GM23248 (cell line): ENCODE results near the gene KRT26.

ENCODE experiments used
- EZH2 ChIP-seq: fragments of 200-600 bp; sonication (generic); IDR thresholded peaks from 2 replicates; pipeline ENCODE4 v1.6.1; 2018; ENCODE audit warnings: antibody characterized with exemption, mild to moderate bottlenecking; ENCODE audit not compliant: insufficient read depth, poor library complexity, severe bottlenecking
- EZH2phosphoT487 ChIP-seq: fragments of 200-600 bp; sonication (generic); IDR thresholded peaks from 2 replicates; pipeline ENCODE4 v1.6.1; 2018; ENCODE audit warnings: antibody characterized with exemption, moderate library complexity, mild to moderate bottlenecking, low read depth; ENCODE audit not compliant: insufficient read depth

DNA sequence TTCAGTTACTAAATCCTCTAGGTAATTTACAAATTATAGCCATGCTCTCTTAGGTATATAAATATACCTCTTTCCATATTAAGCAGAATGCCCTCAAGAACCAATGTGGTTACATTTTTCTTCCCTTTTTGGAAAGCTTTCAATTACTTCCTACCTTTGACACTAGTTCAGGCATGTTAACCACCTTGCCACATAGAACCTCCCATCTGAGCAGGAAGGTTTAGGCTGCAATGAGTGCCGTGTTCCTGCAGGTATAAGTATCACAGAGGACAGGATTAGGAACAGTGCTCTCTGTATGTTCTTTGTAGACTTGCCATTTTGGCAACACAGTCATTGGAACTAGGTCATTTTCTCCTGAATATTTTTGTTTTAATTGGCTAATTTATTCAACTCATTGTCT, 37.0 kb downstream of the KRT26 start:
- no peak for TF ChIP-seq EZH2
- no peak for TF ChIP-seq EZH2phosphoT487
